HG02981 (cell line): Measurements from ENCODE around the gene WNK1.

Experiments used
- ATAC-seq: cut with Tn5 transposase; IDR thresholded peaks from one replicate; pipeline ENCODE4 v1.9.1; 2021; ENCODE audit warnings: mild to moderate bottlenecking, moderate library complexity; ENCODE audit not compliant: unreplicated experiment

The WNK1 gene

GRCh38 chr12:851913-852312 lies 99.5 kb downstream of the WNK1 start:
- no peak for ATAC-seq

DNA sequence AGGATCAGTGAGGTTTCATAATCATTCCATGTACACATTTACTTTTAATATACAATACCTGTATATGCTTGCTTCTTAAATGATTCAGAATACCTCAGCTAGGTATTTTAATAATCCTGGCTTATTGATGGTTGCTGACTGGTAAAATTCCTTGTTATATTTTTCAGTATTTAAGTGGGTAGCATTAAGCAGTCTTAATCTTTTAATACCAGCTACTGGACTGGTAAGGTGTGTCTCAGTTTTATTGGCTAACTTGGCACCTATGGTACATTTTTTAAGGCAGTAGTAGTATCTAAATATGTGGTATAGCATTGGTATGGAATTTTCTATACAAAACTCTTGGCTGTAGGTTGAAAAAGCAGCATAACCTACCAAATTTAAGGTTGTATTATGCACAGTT lies 100.5 kb downstream of the WNK1 start:
- no peak for ATAC-seq

GRCh38 chr12:857611-858010 lies 105.2 kb downstream of the WNK1 start:
- ATAC-seq = no peak

- ATAC-seq = no peak
These were observed 110.0 kb downstream of the WNK1 start for GRCh38 chr12:862303-862911.

- no peak for ATAC-seq
These were observed 110.9 kb downstream of the WNK1 start for GRCh38 chr12:863285-863684.

GRCh38 chr12:865614-866013 lies 113.2 kb downstream of the WNK1 start:
- ATAC-seq = no peak

DNA sequence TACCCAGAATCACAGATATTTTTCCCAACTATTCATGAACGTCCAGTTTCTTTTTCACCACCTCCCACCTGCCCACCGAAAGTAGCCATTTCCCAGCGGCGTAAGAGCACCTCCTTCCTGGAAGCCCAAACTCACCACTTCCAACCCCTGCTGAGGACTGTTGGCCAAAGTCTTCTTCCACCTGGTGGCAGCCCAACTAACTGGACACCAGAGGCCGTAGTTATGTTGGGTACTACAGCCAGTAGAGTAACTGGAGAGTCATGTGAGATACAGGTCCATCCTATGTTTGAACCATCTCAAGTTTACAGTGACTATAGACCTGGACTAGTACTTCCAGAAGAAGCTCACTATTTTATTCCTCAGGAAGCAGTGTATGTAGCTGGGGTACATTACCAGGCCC lies 115.5 kb downstream of the WNK1 start:
- ATAC-seq = no peak

DNA sequence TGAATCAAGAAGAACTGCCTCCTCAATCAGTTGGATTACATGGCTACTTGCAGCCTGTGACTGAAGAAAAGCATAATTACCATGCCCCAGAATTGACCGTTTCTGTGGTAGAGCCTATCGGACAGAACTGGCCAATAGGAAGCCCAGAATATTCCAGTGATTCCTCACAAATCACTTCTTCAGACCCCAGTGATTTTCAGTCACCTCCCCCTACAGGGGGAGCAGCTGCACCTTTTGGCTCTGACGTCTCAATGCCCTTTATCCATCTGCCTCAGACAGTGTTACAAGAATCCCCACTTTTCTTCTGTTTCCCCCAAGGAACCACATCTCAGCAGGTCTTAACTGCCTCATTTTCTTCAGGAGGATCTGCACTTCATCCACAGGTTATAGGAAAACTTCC lies 116.3 kb downstream of the WNK1 start:
- ATAC-seq = no peak

GRCh38 chr12:870378-870777 lies 118.0 kb downstream of the WNK1 start:
- ATAC-seq = no peak

- ATAC-seq = no peak
These were observed 121.6 kb downstream of the WNK1 start for GRCh38 chr12:873954-874353.

DNA sequence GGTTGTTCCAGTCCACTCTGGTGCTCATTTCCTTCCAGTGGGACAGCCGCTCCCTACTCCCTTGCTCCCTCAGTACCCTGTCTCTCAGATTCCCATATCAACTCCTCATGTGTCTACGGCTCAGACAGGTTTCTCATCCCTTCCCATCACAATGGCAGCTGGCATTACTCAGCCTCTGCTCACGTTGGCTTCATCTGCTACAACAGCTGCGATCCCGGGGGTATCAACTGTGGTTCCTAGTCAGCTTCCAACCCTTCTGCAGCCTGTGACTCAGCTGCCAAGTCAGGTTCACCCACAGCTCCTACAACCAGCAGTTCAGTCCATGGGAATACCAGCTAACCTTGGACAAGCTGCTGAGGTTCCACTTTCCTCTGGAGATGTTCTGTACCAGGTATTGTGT lies 127.3 kb downstream of the WNK1 start:
- no peak for ATAC-seq

GRCh38 chr12:880656-881055 lies 128.3 kb downstream of the WNK1 start:
- no peak for ATAC-seq

- ATAC-seq = no peak
These were observed 132.5 kb downstream of the WNK1 start for GRCh38 chr12:884746-885414.

DNA sequence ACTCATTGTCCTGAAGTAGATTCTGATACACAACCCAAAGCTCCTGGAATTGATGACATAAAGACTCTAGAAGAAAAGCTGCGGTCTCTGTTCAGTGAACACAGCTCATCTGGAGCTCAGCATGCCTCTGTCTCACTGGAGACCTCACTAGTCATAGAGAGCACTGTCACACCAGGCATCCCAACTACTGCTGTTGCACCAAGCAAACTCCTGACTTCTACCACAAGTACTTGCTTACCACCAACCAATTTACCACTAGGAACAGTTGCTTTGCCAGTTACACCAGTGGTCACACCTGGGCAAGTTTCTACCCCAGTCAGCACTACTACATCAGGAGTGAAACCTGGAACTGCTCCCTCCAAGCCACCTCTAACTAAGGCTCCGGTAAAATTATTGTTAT lies 133.3 kb downstream of the WNK1 start:
- no peak for ATAC-seq

- ATAC-seq = no peak
These were observed 133.8 kb downstream of the WNK1 start for GRCh38 chr12:886206-886605.

DNA sequence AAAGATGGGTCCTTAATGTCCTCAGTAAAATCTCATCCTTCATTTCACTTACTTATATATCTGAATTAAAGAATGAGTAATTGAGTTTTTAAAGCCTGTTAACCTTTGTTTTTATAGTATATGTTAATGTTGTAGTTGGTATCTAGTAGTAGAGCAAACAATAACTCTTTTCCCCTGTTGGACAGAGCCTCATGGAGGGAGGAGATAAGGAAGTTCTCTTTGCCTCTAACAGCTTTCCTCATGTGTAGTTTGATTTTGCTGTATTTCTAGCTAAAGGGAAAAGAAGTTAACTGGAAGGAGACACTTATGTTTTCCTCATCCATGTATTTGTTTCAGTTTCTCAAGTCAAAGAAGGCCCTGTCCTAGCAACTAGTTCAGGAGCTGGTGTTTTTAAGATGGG lies 141.8 kb downstream of the WNK1 start:
- ATAC-seq = no peak

- no peak for ATAC-seq
These were observed 143.7 kb downstream of the WNK1 start for GRCh38 chr12:896031-896430.

DNA sequence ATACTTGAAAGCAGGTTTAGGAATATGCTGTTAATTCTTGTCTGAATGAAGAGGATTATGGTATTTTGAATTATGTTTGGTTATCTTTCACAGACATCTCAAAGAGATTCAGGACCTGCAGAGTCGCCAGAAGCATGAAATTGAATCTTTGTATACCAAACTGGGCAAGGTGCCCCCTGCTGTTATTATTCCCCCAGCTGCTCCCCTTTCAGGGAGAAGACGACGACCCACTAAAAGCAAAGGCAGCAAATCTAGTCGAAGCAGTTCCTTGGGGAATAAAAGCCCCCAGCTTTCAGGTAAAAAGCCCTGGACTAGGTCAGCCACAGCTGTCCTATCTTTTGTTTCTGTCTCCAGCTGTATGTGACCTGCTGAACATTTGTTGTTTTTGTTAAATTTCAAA lies 145.0 kb downstream of the WNK1 start:
- ATAC-seq = no peak

DNA sequence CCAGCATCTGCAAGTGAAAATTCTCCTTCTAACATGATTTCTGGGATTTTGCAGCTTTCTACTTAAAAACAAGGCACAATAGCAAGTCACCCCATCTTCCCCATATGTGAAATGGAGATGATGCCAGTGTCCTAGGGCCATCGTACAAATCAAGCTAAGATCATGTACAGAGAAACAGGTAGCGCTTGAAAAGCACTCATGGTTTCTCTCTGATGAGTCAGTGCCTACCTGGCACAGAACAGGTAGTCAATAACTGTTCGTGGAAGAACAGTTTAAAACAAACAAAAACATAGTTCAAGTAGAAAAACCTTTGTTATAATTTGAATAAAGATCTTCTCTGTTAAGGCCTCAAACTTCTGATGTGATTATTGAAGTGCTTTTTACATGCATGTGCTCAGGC lies 150.2 kb downstream of the WNK1 start:
- no peak for ATAC-seq

- no peak for ATAC-seq
These were observed 150.7 kb downstream of the WNK1 start for GRCh38 chr12:903055-903454.

GRCh38 chr12:904010-904414 lies 151.6 kb downstream of the WNK1 start:
- no peak for ATAC-seq

GRCh38 chr12:905261-906031 lies 153.1 kb downstream of the WNK1 start:
- ATAC-seq = no peak
